Frontal cortex (tissue), 4 donors: ENCODE measurements around the gene SCT. TPM values are rescaled to one million over a fixed set of nuclear protein-coding genes. Genes with fewer than 3 reads are reported as not detected.
A peak's percentile ranks its signal among the peaks of the same experiment; 100 is the strongest.

Source experiments
- DNase-seq, 2 donors: peaks; one replicate each; pipeline ENCODE4 v3.0.0; 2012; ENCODE audit warnings: low spot score in 2 of 2
- FAIRE-seq: peaks from 2 replicates; lab custom pipeline; 2012; peaks lifted over from hg19 to GRCh38; lab: Jason Lieb, UNC
- total RNA-seq: library from RNA; depleted of rRNA; stranded (reverse); fragments of >200 nt; gene quantifications from one replicate; pipeline ENCODE4 v1.2.3, GENCODE V29; 2014
- donor health status: control.
- donor health status: control.
- donor health status: control.

The SCT gene
- total RNA-seq, 1 donor from 2014 or later = not detected

- FAIRE-seq (no peak), DNase-seq (peak in 1 of 2 donors; percentile 81)
Observed at GRCh38 chr11:613369-613968, 13.5 kb downstream of the SCT start.

- FAIRE-seq (no peak), DNase-seq (no peak)
Observed at GRCh38 chr11:612961-613300, 14.1 kb downstream of the SCT start.

GRCh38 chr11:612201-612960 lies 14.6 kb downstream of the SCT start:
- DNase-seq (no peak), FAIRE-seq (no peak)

GRCh38 chr11:611001-611996 lies 15.7 kb downstream of the SCT start:
- DNase-seq (no peak), FAIRE-seq (no peak)

- DNase-seq = no peak
- FAIRE-seq = no peak
Observed at GRCh38 chr11:610146-610801, 16.7 kb downstream of the SCT start.

- FAIRE-seq = no peak
Observed at GRCh38 chr11:609341-609811, 17.6 kb downstream of the SCT start.

GRCh38 chr11:608791-609251 lies 18.2 kb downstream of the SCT start:
- no peak for DNase-seq
- no peak for FAIRE-seq

More at GRCh38 chr11:609341-609811, 17.6 kb downstream of the SCT start:
- no peak for DNase-seq

GRCh38 chr11:607971-608659 lies 18.9 kb downstream of the SCT start:
- FAIRE-seq (no peak), DNase-seq (no peak)

GRCh38 chr11:607020-607780 lies 19.8 kb downstream of the SCT start:
- DNase-seq (no peak), FAIRE-seq (no peak)

GRCh38 chr11:606245-606644 lies 20.7 kb downstream of the SCT start:
- FAIRE-seq (no peak), DNase-seq (peak in 1 of 2 donors; percentile 74)

- DNase-seq (no peak), FAIRE-seq (no peak)
Observed at GRCh38 chr11:605286-606129, 21.5 kb downstream of the SCT start.

- FAIRE-seq (no peak), DNase-seq (no peak)
Observed at GRCh38 chr11:603154-603553, 23.8 kb downstream of the SCT start.

- no peak for DNase-seq
- FAIRE-seq = no peak
Observed at GRCh38 chr11:601573-602245, 25.3 kb downstream of the SCT start.

GRCh38 chr11:598005-598680 lies 28.8 kb downstream of the SCT start:
- DNase-seq (no peak), FAIRE-seq (no peak)

GRCh38 chr11:597166-597725 lies 29.7 kb downstream of the SCT start:
- FAIRE-seq (no peak), DNase-seq (no peak)

GRCh38 chr11:596374-596773 lies 30.6 kb downstream of the SCT start:
- FAIRE-seq = no peak
- no peak for DNase-seq
